K562 (cell line): Measurements from ENCODE around the gene MROH8. TPM values are rescaled to one million over a fixed set of nuclear protein-coding genes. Genes with fewer than 3 reads are reported as not detected.

Experiments
- DLX4 ChIP-seq: fragments of 250-450 bp; sonication (Bioruptor Pico); IDR thresholded peaks from 2 replicates; pipeline ENCODE4 v1.6.1; 2021; ENCODE audit warnings: mild to moderate bottlenecking
- EZH2 ChIP-seq: IDR thresholded peaks from 2 replicates; pipeline ENCODE4 v1.6.1; 2012; ENCODE audit warnings: low read depth, mild to moderate bottlenecking, inconsistent platforms, low read length, borderline replicate concordance
- FUS ChIP-seq: fragments of 200-400 bp; formaldehyde crosslinking; optimal IDR thresholded peaks from 2 replicates; pipeline ENCODE3; 2017; ENCODE audit warnings: low read depth, low read length
- MTF1 ChIP-seq: fragments of 250-450 bp; sonication (Bioruptor Pico); IDR thresholded peaks from 2 replicates; pipeline ENCODE4 v1.9.0; 2021; ENCODE audit warnings: moderate library complexity, mild to moderate bottlenecking, inconsistent platforms, borderline replicate concordance
- THRAP3 ChIP-seq: fragments of 450-650 bp; IDR thresholded peaks from 2 replicates; pipeline ENCODE4 v1.6.1; 2016; ENCODE audit warnings: mild to moderate bottlenecking, inconsistent platforms, borderline replicate concordance
- ZNF175 ChIP-seq: fragments of 200-800 bp; sonication (Bioruptor generic); IDR thresholded peaks from 2 replicates; pipeline ENCODE4 v1.6.1; 2016; ENCODE audit warnings: low read depth, mild to moderate bottlenecking, missing genetic modification characterization, missing compliant biosample characterization
- polyA plus RNA-seq, 8 experiments: library from polyadenylated mRNA; depleted of rRNA in 4 of 8; stranded (reverse) in 5 of 8; unstranded in 3 of 8; fragments of >200 nt; fragmentation: Nextera tagmentation in 2 of 8; fragmentation: Illumina TruSeq in 1 of 8; extraction: Ambion mirVana in 2 of 8; extraction: Trizol in 1 of 8; gene quantifications; 2 replicates each; pipeline versions ENCODE4 v1.2.1 to v1.2.3, GENCODE V29; 2011 to 2014; ENCODE audit warnings: inconsistent platforms in 1 of 8, missing spikeins in 1 of 8
- total RNA-seq, 7 experiments: library from RNA; depleted of rRNA in 6 of 7; stranded (reverse); fragments of >200 nt in 6 of 7; fragmentation: Illumina TruSeq in 2 of 7; extraction: Trizol in 2 of 7; gene quantifications; 2 replicates each; pipeline versions ENCODE4 v1.2.1 to v1.2.3, GENCODE V29; 2011 to 2021; ENCODE audit warnings: low replicate concordance in 1 of 7
- TF ChIP-seq, protein P1 (sequence below): fragments of 250-450 bp; sonication (Bioruptor Pico); IDR thresholded peaks from 2 replicates; pipeline ENCODE4 v1.4.0; 2020; ENCODE audit warnings: mild to moderate bottlenecking, moderate library complexity, borderline replicate concordance

MROH8 gene
- total and polyA plus RNA-seq, 9 of the 15 experiments (the other 6 are each of a cell fraction or from before 2014, with no cell fraction given) = 0.21 to 1.5 (median 0.78) TPM

DNA sequence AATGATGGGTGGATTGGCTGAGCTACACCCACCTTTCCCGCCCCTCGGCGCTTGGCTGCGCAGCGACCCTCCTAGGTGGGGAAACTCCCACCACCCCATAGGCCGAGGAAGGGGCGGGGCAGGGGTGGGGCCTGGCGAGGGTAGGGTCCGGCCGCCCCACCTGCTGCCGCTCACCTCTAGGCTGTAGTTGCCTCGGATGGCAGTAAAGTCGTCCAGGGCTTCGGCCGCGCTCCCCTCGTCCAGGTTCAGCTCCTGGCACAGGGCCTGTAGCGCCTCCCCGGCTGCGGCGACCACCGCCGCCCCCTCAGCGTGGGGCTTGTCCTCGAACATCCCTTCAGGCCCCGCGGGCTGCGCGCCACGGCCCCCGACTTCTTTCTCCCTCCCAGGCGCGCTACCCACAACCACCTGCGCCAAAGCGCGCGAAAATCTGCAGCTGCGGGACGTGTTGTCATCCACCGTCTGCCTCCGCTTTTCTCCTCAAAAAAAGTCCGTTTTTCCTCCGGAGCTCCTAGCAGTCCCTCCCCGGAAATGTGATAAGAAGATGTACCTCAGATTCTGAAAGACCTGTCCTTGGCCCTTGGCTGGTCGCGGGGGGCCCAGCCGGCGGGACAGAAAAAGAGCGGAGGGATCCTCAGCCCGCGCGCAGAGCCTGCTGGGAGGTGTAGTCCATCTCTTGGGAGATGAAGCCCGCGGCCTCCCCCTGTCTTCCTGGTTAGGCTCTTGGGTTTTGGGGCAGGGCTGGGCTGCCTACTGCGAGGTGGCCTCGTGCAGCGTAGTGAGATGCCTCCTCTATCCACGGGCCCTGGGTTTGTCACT, 83.5 kb downstream of the MROH8 start, which contains the start of gene RBL1 (continued):
- TF ChIP-seq, protein P1, sequence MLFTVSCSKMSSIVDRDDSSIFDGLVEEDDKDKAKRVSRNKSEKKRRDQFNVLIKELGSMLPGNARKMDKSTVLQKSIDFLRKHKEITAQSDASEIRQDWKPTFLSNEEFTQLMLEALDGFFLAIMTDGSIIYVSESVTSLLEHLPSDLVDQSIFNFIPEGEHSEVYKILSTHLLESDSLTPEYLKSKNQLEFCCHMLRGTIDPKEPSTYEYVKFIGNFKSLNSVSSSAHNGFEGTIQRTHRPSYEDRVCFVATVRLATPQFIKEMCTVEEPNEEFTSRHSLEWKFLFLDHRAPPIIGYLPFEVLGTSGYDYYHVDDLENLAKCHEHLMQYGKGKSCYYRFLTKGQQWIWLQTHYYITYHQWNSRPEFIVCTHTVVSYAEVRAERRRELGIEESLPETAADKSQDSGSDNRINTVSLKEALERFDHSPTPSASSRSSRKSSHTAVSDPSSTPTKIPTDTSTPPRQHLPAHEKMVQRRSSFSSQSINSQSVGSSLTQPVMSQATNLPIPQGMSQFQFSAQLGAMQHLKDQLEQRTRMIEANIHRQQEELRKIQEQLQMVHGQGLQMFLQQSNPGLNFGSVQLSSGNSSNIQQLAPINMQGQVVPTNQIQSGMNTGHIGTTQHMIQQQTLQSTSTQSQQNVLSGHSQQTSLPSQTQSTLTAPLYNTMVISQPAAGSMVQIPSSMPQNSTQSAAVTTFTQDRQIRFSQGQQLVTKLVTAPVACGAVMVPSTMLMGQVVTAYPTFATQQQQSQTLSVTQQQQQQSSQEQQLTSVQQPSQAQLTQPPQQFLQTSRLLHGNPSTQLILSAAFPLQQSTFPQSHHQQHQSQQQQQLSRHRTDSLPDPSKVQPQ = no peak
- TF ChIP-seq THRAP3 (no peak), EZH2 (no peak), MTF1 (CRISPR knock-in tag) (no peak), DLX4 (CRISPR knock-in tag) (no peak), FUS (no peak), ZNF175 (CRISPR knock-in tag) (0 out of 2 replicates have a peak, but pooled peaks have one; percentile 46)
